ENCODE data around the gene TXNDC16.

Gene TXNDC16

GRCh38 chr14:52552063-52552988, at the start of gene TXNDC16, which contains the start of gene GPR137C:
TXNDC16 (minus strand) TSS chr14:52552505; CDS start chr14:52543557, 8,948 bp downstream.
GPR137C (plus strand) TSS chr14:52552836; CDS start chr14:52553148, 312 bp downstream.
- peak within 1 kb of the TSS; percentile 29 for H3K27ac ChIP-seq (ENCODE audit: poor library complexity, severe bottlenecking)
- ATAC-seq (ENCODE audit: low read depth), result peak; percentile 87
- H3K27me3 ChIP-seq (ENCODE audit: insufficient read depth, poor library complexity, severe bottlenecking), result no peaks in the 10 kb centered on the region

GRCh38 chr14:52599974-52600373, 47.7 kb upstream of the TXNDC16 start:
- ATAC-seq (ENCODE audit: low read depth) (no peak), DNase-seq (ENCODE audit: low spot score) (no peak)
- Histone ChIP-seq H3K4me1 (ENCODE audit: insufficient read depth, poor library complexity, severe bottlenecking) (no peaks in the 10 kb centered on the region), H3K9me3 (ENCODE audit: severe bottlenecking) (no peaks in the 10 kb centered on the region), H3K27ac (ENCODE audit: poor library complexity, severe bottlenecking) (no peak overlapping the region), H3K27me3 (ENCODE audit: insufficient read depth, poor library complexity, severe bottlenecking) (no peaks in the 10 kb centered on the region), H3K36me3 (ENCODE audit: low read depth) (no peaks in the 10 kb centered on the region), H3K4me3 (ENCODE audit: severe bottlenecking) (no peak overlapping the region)
- TF ChIP-seq CTCF (IDR thresholded peaks at IDR 0.05; ENCODE audit: poor library complexity, severe bottlenecking), result no peak

More at GRCh38 chr14:52552063-52552988, at the start of gene TXNDC16, which contains the start of gene GPR137C:
- Histone ChIP-seq H3K9me3 (ENCODE audit: severe bottlenecking) (no peaks in the 10 kb centered on the region), H3K4me3 (ENCODE audit: severe bottlenecking) (peak within 1 kb of the TSS; percentile 59), H3K36me3 (ENCODE audit: low read depth) (no peaks in the 10 kb centered on the region), H3K4me1 (ENCODE audit: insufficient read depth, poor library complexity, severe bottlenecking) (peaks cover 9% of the 10 kb centered on the region)
- TF ChIP-seq CTCF (IDR thresholded peaks at IDR 0.05; ENCODE audit: poor library complexity, severe bottlenecking), result no peak
- DNase-seq (ENCODE audit: low spot score), result peak; percentile 100

- H3K4me3 ChIP-seq (ENCODE audit: severe bottlenecking), result no peak overlapping the region
- H3K27ac ChIP-seq (ENCODE audit: poor library complexity, severe bottlenecking), result no peak overlapping the region
- H3K9me3 ChIP-seq (ENCODE audit: severe bottlenecking), result no peaks in the 10 kb centered on the region
- ATAC-seq (ENCODE audit: low read depth) (no peak), DNase-seq (ENCODE audit: low spot score) (no peak)
- H3K36me3 ChIP-seq (ENCODE audit: low read depth), result no peaks in the 10 kb centered on the region
- H3K27me3 ChIP-seq (ENCODE audit: insufficient read depth, poor library complexity, severe bottlenecking), result no peaks in the 10 kb centered on the region
- no peak for TF ChIP-seq CTCF (IDR thresholded peaks at IDR 0.05; ENCODE audit: poor library complexity, severe bottlenecking)
- no peaks in the 10 kb centered on the region for H3K4me1 ChIP-seq (ENCODE audit: insufficient read depth, poor library complexity, severe bottlenecking)
Observed at GRCh38 chr14:52598568-52598967, 46.3 kb upstream of the TXNDC16 start.

GRCh38 chr14:52596861-52597260, 44.6 kb upstream of the TXNDC16 start:
- peak; percentile 97 for ATAC-seq (ENCODE audit: low read depth)

More at GRCh38 chr14:52596861-52597260, 44.6 kb upstream of the TXNDC16 start:
- no peak for TF ChIP-seq CTCF (IDR thresholded peaks at IDR 0.05; ENCODE audit: poor library complexity, severe bottlenecking)
- H3K9me3 ChIP-seq (ENCODE audit: severe bottlenecking), result no peaks in the 10 kb centered on the region
- H3K36me3 ChIP-seq (ENCODE audit: low read depth), result no peaks in the 10 kb centered on the region
- no peak for DNase-seq (ENCODE audit: low spot score)
- no peaks in the 10 kb centered on the region for H3K4me1 ChIP-seq (ENCODE audit: insufficient read depth, poor library complexity, severe bottlenecking)
- H3K27ac ChIP-seq (ENCODE audit: poor library complexity, severe bottlenecking), result no peak overlapping the region
- no peak overlapping the region for H3K4me3 ChIP-seq (ENCODE audit: severe bottlenecking)
- no peaks in the 10 kb centered on the region for H3K27me3 ChIP-seq (ENCODE audit: insufficient read depth, poor library complexity, severe bottlenecking)
